Right lobe of liver (tissue), 4 donors: ENCODE data around the gene CPE.

ENCODE experiments used
- CTCF ChIP-seq, 4 donors: fragments of 200-600 bp in 3 of 4; fragments of 450-650 bp in 1 of 4; IDR thresholded peaks; one replicate each; pipeline versions ENCODE4 v1.5.1 to v1.8.0; 2016 to 2022; ENCODE audit warnings: antibody characterized with exemption in 4 of 4, mild to moderate bottlenecking in 2 of 4
- POLR2A ChIP-seq: fragments of 450-650 bp; IDR thresholded peaks from one replicate; pipeline ENCODE4 v1.6.1; 2017; ENCODE audit warnings: antibody characterized with exemption, mild to moderate bottlenecking
- donor health status: DM: no; HTN: no; CAD: no.
- donor health status: DM: no; HTN: no; CAD: no.
- donor health status: DM: no; HTN: yes; CAD: no.

GRCh38 chr4:165415910-165416309, 37.1 kb downstream of the CPE start:
- TF ChIP-seq CTCF (IDR thresholded peaks at IDR 0.05) (no peak), POLR2A (no peak)
